ENCODE data around the gene SORCS2. TPM values are rescaled to one million over a fixed set of nuclear protein-coding genes. Genes with fewer than 3 reads are reported as not detected.

The SORCS2 gene
- polyA plus RNA-seq, 1 donor (not counting 4 experiments of a cell fraction or from before 2014, with no cell fraction given) = 0.09 TPM

DNA sequence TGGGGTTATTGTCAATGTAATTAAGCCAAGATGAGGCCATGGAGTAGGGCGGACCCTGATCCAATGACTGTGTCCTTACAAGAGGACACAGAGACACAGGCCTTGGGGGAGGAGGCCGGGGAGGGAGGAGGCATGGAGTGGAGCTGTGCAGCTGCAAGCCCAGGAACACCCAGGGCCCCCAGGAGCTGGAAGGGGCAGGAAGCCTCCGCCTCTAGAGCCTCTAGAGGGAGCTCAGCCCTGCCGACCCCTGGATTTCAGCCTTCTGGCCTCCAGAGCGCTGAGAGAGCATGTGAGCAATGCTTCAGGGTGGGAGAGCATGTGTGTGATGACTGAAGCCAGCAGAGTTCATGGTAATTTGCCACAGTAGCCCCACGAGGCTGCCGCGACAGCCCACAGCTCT is 512.7 kb downstream of the SORCS2 start:
- Histone ChIP-seq H3K79me2 (ENCODE audit: control insufficient read depth, insufficient read depth, low read length) (no peaks in the 10 kb centered on the region), H3K27me3 (ENCODE audit: control insufficient read depth, extremely low read depth, insufficient read depth, low read length) (peaks cover 8% of the 10 kb centered on the region), H3K4me1 (ENCODE audit: control insufficient read depth, extremely low read depth, insufficient read depth, low read length) (no peaks in the 10 kb centered on the region), H3K4me2 (ENCODE audit: control insufficient read depth, extremely low read depth, insufficient read depth, low read depth, low read length) (no peak overlapping the region), H3K9me1 (ENCODE audit: control insufficient read depth, extremely low read depth, insufficient read depth, low read length) (no peaks in the 10 kb centered on the region), H3K27ac (ENCODE audit: control insufficient read depth, insufficient read depth, low read length) (no peak overlapping the region), H4K20me1 (ENCODE audit: control insufficient read depth, extremely low read depth, insufficient read depth, low read length) (no peaks in the 10 kb centered on the region), H3K9me3 (ENCODE audit: control insufficient read depth, low read depth, low read length) (no peaks in the 10 kb centered on the region), H3K4me3 (ENCODE audit: control insufficient read depth in 2 of 3, extremely low read depth in 1 of 3, insufficient read depth in 2 of 3, low read depth in 1 of 3, low read length in 3 of 3) (no peak overlapping the region), H2AFZ (ENCODE audit: control insufficient read depth, low read length) (no peak overlapping the region), H3K9ac (ENCODE audit: control insufficient read depth, extremely low read depth, insufficient read depth, low read length) (no peak overlapping the region), H3K36me3 (ENCODE audit: control insufficient read depth in 2 of 2, extremely low read depth in 1 of 2, insufficient read depth in 2 of 2, low read length in 2 of 2) (no peaks in the 10 kb centered on the region)
- DNase-seq (ENCODE audit: low read depth, low spot score) (no peak), FAIRE-seq (no peak)
- TF ChIP-seq, protein P1, sequence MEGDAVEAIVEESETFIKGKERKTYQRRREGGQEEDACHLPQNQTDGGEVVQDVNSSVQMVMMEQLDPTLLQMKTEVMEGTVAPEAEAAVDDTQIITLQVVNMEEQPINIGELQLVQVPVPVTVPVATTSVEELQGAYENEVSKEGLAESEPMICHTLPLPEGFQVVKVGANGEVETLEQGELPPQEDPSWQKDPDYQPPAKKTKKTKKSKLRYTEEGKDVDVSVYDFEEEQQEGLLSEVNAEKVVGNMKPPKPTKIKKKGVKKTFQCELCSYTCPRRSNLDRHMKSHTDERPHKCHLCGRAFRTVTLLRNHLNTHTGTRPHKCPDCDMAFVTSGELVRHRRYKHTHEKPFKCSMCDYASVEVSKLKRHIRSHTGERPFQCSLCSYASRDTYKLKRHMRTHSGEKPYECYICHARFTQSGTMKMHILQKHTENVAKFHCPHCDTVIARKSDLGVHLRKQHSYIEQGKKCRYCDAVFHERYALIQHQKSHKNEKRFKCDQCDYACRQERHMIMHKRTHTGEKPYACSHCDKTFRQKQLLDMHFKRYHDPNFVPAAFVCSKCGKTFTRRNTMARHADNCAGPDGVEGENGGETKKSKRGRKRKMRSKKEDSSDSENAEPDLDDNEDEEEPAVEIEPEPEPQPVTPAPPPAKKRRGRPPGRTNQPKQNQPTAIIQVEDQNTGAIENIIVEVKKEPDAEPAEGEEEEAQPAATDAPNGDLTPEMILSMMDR (optimal IDR thresholded peaks at IDR 0.05 in 1 of 3, IDR thresholded peaks at IDR 0.05 in 1 of 3, conservative IDR thresholded peaks at IDR 0.05 in 1 of 3; ENCODE audit: extremely low read depth in 1 of 3, insufficient read depth in 2 of 3, low read length in 3 of 3) = no peak
- no peak for TF ChIP-seq EZH2 (IDR thresholded peaks at IDR 0.05; ENCODE audit: low read length)
- dilution Hi-C loops (cut with MboI; ENCODE audit: extremely low pct_ligation_motif_present, low sequenced_read_pairs) = no loop called here

DNA sequence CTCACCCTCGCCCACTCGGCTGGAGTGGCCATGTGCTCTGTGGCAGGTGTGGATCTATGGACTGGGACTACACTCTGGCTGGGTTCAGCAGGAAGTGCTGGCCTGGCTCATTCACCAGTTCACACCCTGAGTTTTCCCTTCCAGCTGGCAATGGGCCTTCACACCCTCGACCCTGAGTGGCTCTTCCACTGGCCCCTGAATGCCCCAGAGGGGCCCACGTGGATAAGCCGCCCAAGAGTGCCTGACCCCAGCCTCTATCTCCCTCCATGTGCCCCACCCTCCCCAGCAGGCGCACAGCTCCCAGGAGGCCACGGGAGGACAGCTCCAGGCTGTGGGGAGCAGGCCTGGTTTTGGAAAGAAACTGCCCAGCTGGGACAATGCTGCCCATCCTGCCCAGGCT is 513.3 kb downstream of the SORCS2 start:
- TF ChIP-seq EZH2 (IDR thresholded peaks at IDR 0.05; ENCODE audit: low read length) = no peak
- TF ChIP-seq, protein P1 (optimal IDR thresholded peaks at IDR 0.05 in 1 of 3, IDR thresholded peaks at IDR 0.05 in 1 of 3, conservative IDR thresholded peaks at IDR 0.05 in 1 of 3; ENCODE audit: extremely low read depth in 1 of 3, insufficient read depth in 2 of 3, low read length in 3 of 3) = no peak
- peaks cover 8% of the 10 kb centered on the region for H3K27me3 ChIP-seq (ENCODE audit: control insufficient read depth, extremely low read depth, insufficient read depth, low read length)
- H2AFZ ChIP-seq (ENCODE audit: control insufficient read depth, low read length) = no peak overlapping the region
- no peaks in the 10 kb centered on the region for H4K20me1 ChIP-seq (ENCODE audit: control insufficient read depth, extremely low read depth, insufficient read depth, low read length)
- H3K4me3 ChIP-seq (ENCODE audit: control insufficient read depth in 2 of 3, extremely low read depth in 1 of 3, insufficient read depth in 2 of 3, low read depth in 1 of 3, low read length in 3 of 3) = no peak overlapping the region
- no peak overlapping the region for H3K27ac ChIP-seq (ENCODE audit: control insufficient read depth, insufficient read depth, low read length)
- no peak for FAIRE-seq
- H3K79me2 ChIP-seq (ENCODE audit: control insufficient read depth, insufficient read depth, low read length) = no peaks in the 10 kb centered on the region
- no peak overlapping the region for H3K4me2 ChIP-seq (ENCODE audit: control insufficient read depth, extremely low read depth, insufficient read depth, low read depth, low read length)
- no peak overlapping the region for H3K9ac ChIP-seq (ENCODE audit: control insufficient read depth, extremely low read depth, insufficient read depth, low read length)
- no peaks in the 10 kb centered on the region for H3K9me3 ChIP-seq (ENCODE audit: control insufficient read depth, low read depth, low read length)
- no peaks in the 10 kb centered on the region for H3K9me1 ChIP-seq (ENCODE audit: control insufficient read depth, extremely low read depth, insufficient read depth, low read length)
- dilution Hi-C loops (cut with MboI; ENCODE audit: extremely low pct_ligation_motif_present, low sequenced_read_pairs) = no loop called here
- no peak for DNase-seq (ENCODE audit: low read depth, low spot score)
- no peaks in the 10 kb centered on the region for H3K4me1 ChIP-seq (ENCODE audit: control insufficient read depth, extremely low read depth, insufficient read depth, low read length)
- H3K36me3 ChIP-seq (ENCODE audit: control insufficient read depth in 2 of 2, extremely low read depth in 1 of 2, insufficient read depth in 2 of 2, low read length in 2 of 2) = no peaks in the 10 kb centered on the region

Data from keratinocyte (primary cell).